T-cell (primary cell): Measurements from ENCODE around the gene FGGY. TPM values are rescaled to one million over a fixed set of nuclear protein-coding genes. Genes with fewer than 3 reads are reported as not detected.

ENCODE experiments used
- ATAC-seq, 4 experiments: fragments of 200-7000 bp in 3 of 4; fragments of 150-1000 bp in 1 of 4; cut with Tn5 transposase; replicated peaks in 1 of 4; 1 replicate in 3 of 4; 2 replicates in 1 of 4; pipeline ENCODE4 v1.10.0; 2021; ENCODE audit warnings: moderate library complexity in 3 of 4, mild to moderate bottlenecking in 2 of 4, moderate number of reproducible peaks in 1 of 4
- CTCF ChIA-PET, 2 donors: fragments of 300-600 bp; sonication (Branson Sonifier 250); formaldehyde crosslinking; loops; one replicate each; lab custom pipeline; 2022; ENCODE audit warnings: antibody characterized with exemption in 2 of 2; lab: Charles Lee
- POLR2A ChIA-PET, 2 donors: fragments of 300-600 bp; sonication (Branson Sonifier 250); formaldehyde crosslinking; loops; one replicate each; lab custom pipeline; 2022; ENCODE audit warnings: antibody characterized with exemption in 2 of 2; lab: Charles Lee
- DNase-seq, 35 experiments: peaks; one replicate each; pipeline versions ENCODE4 v3.0.0 to v3.0.0-alpha.2; 2013 to 2023
- H3K27ac ChIP-seq: one replicate; pipeline ENCODE4 v1.5.1; 2013; ENCODE audit warnings: low read length
- H3K27me3 ChIP-seq, 2 experiments: replicated peaks in 1 of 2; 1 replicate in 1 of 2; 2 replicates in 1 of 2; pipeline versions ENCODE4 v1.6.1 to v1.7.0; 2013; ENCODE audit warnings: low read length in 1 of 2, mixed read lengths in 1 of 2; ENCODE audit not compliant: control insufficient read depth in 2 of 2, insufficient read depth in 2 of 2; ENCODE audit errors: extremely low read depth in 1 of 2
- H3K36me3 ChIP-seq, 2 donors: 1 replicate in 1 of 2; 2 replicates in 1 of 2; pipeline versions ENCODE4 v1.6.1 to v1.7.0; 2013; ENCODE audit warnings: low read length in 1 of 2; ENCODE audit not compliant: control insufficient read depth in 2 of 2, insufficient read depth in 1 of 2; ENCODE audit errors: extremely low read depth in 1 of 2
- H3K4me1 ChIP-seq, 2 experiments: 1 replicate in 1 of 2; 2 replicates in 1 of 2; pipeline versions ENCODE4 v1.6.1 to v1.7.0; 2013; ENCODE audit warnings: low read length in 2 of 2, mixed read lengths in 1 of 2; ENCODE audit not compliant: insufficient read depth in 2 of 2, control insufficient read depth in 1 of 2; ENCODE audit errors: extremely low read depth in 1 of 2
- H3K4me3 ChIP-seq, 2 donors: 1 replicate in 1 of 2; 2 replicates in 1 of 2; pipeline versions ENCODE4 v1.5.1 to v1.7.0; 2013; ENCODE audit warnings: mild to moderate bottlenecking in 2 of 2, low read length in 1 of 2, moderate library complexity in 1 of 2; ENCODE audit not compliant: control insufficient read depth in 1 of 2; ENCODE audit errors: extremely low read depth in 1 of 2
- H3K9me3 ChIP-seq: 2 replicates; pipeline ENCODE4 v1.7.0; 2013
- H3K27ac Mint-ChIP-seq, 2 donors: one replicate each; pipeline ENCODE4 v1.8.0; 2020 to 2021; ENCODE audit warnings: mild to moderate bottlenecking in 2 of 2, mixed read lengths in 2 of 2
- H3K27me3 Mint-ChIP-seq, 2 donors: one replicate each; pipeline ENCODE4 v1.8.0; 2021 to 2022; ENCODE audit warnings: mixed read lengths in 2 of 2
- H3K36me3 Mint-ChIP-seq: one replicate; pipeline ENCODE4 v1.8.0; 2021; ENCODE audit warnings: mixed read lengths
- H3K4me1 Mint-ChIP-seq, 3 donors: one replicate each; pipeline ENCODE4 v1.8.0; 2020 to 2022; ENCODE audit warnings: mixed read lengths in 3 of 3, mild to moderate bottlenecking in 1 of 3
- H3K4me3 Mint-ChIP-seq, 3 donors: one replicate each; pipeline ENCODE4 v1.8.0; 2020 to 2022; ENCODE audit warnings: mild to moderate bottlenecking in 3 of 3, mixed read lengths in 3 of 3, moderate library complexity in 3 of 3
- H3K9me3 Mint-ChIP-seq, 3 donors: one replicate each; pipeline ENCODE4 v1.8.0; 2020 to 2022; ENCODE audit warnings: mixed read lengths in 3 of 3
- WGBS: methylation state at CpG from one replicate; pipeline ENCODE4 v1.1.5; 2013; ENCODE audit warnings: missing lambda C conversion rate; ENCODE audit not compliant: insufficient coverage; 5-methylcytosine and 5-hydroxymethylcytosine counted together
- total RNA-seq, 35 experiments: library from RNA in 6 of 35; stranded (reverse) in 6 of 35; fragments of 120-200 nt in 1 of 35; gene quantifications; one replicate each; pipeline versions ENCODE4 v1.2.1 to v1.2.4 and lab custom pipeline; 2013 to 2026

FGGY gene
- total RNA-seq, 5 donors from 2014 or later (not counting 1 experiment from before 2014, with no cell fraction given) = 7.8 to 21.7 (median 12.6) TPM

- no peak overlapping the region for H3K4me3 ChIP-seq
- H3K27ac ChIP-seq = no peak overlapping the region
- H3K36me3 ChIP-seq = no peaks in the 10 kb centered on the region
- CTCF ChIA-PET = no interaction called here
- no peaks in the 10 kb centered on the region for H3K27me3 ChIP-seq
- DNase-seq (no peak), ATAC-seq (no peak)
- Mint-ChIP-seq H3K4me1 (no peaks in the 10 kb centered on the region), H3K36me3 (peaks cover 31% of the 10 kb centered on the region), H3K27me3 (no peaks in the 10 kb centered on the region), H3K4me3 (no peak overlapping the region), H3K27ac (no peak overlapping the region), H3K9me3 (peaks cover 0 to 2% (median 0%) of the 10 kb centered on the region in 3 donors)
- H3K9me3 ChIP-seq = no peaks in the 10 kb centered on the region
- WGBS = 89% methylated on average over 3 of the region's 3 CpGs
- POLR2A ChIA-PET = no interaction called here
- no peaks in the 10 kb centered on the region for H3K4me1 ChIP-seq
These were observed 255.1 kb downstream of the FGGY start for GRCh38 chr1:59552007-59552406.

DNA sequence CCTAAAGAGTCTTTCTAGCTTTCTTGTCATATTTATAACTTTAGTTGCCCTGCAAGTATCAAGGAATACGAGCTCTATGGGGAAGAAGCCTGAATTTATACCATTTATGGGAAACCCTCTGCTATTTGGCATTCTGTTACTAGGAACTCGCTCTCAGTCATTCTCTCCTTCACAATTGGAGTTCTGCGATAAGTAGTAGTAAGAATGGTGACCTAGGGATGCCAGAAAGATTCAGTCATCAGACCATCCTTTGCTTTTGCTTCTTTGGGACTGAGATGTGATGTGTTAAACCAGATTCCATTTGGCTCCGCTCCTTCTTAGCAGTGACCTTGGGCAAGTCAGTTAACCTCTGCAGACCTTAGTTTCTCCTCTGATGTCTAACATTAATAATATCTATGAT, 256.5 kb downstream of the FGGY start:
- H3K36me3 ChIP-seq = no peaks in the 10 kb centered on the region
- CTCF ChIA-PET = no interaction called here
- H3K4me1 Mint-ChIP-seq = no peaks in the 10 kb centered on the region
- ATAC-seq (no peak), DNase-seq (no peak)
- H3K27ac Mint-ChIP-seq = no peak overlapping the region
- WGBS = no CpG with 5 or more reads among the region's 4 CpGs
- peaks cover 3 to 11% (median 6%) of the 10 kb centered on the region in 3 donors for H3K9me3 Mint-ChIP-seq
- no peak overlapping the region for H3K4me3 Mint-ChIP-seq
- POLR2A ChIA-PET = no interaction called here
- no peak overlapping the region for H3K4me3 ChIP-seq
- no peaks in the 10 kb centered on the region for H3K4me1 ChIP-seq
- H3K27me3 Mint-ChIP-seq = no peaks in the 10 kb centered on the region
- no peak overlapping the region for H3K27ac ChIP-seq
- peaks cover 37% of the 10 kb centered on the region for H3K36me3 Mint-ChIP-seq
- H3K27me3 ChIP-seq = no peaks in the 10 kb centered on the region
- no peaks in the 10 kb centered on the region for H3K9me3 ChIP-seq

DNA sequence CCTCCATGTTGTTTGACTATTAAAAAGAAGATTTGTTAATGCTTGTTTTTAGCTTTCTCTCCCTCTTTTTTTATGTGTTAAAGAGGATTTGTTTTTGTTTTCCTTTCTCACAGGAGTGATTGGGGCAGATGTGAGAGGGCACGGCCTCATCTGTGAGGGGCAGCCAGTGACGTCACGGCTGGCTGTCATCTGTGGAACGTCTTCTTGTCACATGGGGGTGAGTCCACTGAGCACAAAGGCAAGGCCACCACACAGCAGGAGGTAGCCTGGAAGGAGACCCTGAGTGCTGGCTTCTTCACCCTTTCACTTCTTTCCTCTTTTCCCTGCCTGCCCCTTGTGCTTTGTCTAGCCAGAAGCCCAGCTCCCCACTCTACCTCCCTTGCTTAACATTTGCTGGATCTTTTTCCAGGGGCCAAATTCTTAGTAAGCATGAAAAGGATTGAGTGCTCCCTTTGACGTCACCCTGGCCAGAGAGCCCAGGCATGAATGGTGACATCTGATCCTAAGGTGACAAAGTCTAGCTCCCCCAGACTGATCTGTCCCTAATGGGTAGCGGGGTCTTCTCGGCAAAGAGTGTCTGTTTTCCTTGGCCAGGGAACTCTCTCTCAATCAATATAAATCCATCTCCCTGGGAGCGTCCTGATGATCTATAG, 257.2 kb downstream of the FGGY start:
- ATAC-seq = no peak
- Mint-ChIP-seq H3K4me3 (no peak overlapping the region), H3K9me3 (peaks cover 4 to 17% (median 12%) of the 10 kb centered on the region in 3 donors), H3K36me3 (peaks cover 43% of the 10 kb centered on the region), H3K27ac (no peak overlapping the region), H3K4me1 (no peaks in the 10 kb centered on the region), H3K27me3 (no peaks in the 10 kb centered on the region)
- 100% methylated on average over 6 of the region's 8 CpGs for WGBS
- Histone ChIP-seq H3K27ac (no peak overlapping the region), H3K4me1 (no peaks in the 10 kb centered on the region), H3K4me3 (no peak overlapping the region), H3K36me3 (no peaks in the 10 kb centered on the region), H3K27me3 (no peaks in the 10 kb centered on the region), H3K9me3 (no peaks in the 10 kb centered on the region)
- CTCF ChIA-PET = no interaction called here
- POLR2A ChIA-PET = no interaction called here
- DNase-seq = no peak

GRCh38 chr1:59554752-59555151, 257.9 kb downstream of the FGGY start:
- ATAC-seq = no peak
- H3K4me1 Mint-ChIP-seq = no peaks in the 10 kb centered on the region
- H3K27ac Mint-ChIP-seq = no peak overlapping the region
- Histone ChIP-seq H3K4me3 (no peak overlapping the region), H3K27ac (no peak overlapping the region), H3K9me3 (no peaks in the 10 kb centered on the region), H3K27me3 (no peaks in the 10 kb centered on the region), H3K4me1 (no peaks in the 10 kb centered on the region), H3K36me3 (no peaks in the 10 kb centered on the region)
- H3K36me3 Mint-ChIP-seq = peaks cover 43% of the 10 kb centered on the region
- ChIA-PET POLR2A (no interaction called here), CTCF (no interaction called here)
- H3K9me3 Mint-ChIP-seq = peaks cover 4 to 20% (median 12%) of the 10 kb centered on the region in 3 donors
- no peak overlapping the region for H3K4me3 Mint-ChIP-seq
- no peaks in the 10 kb centered on the region for H3K27me3 Mint-ChIP-seq
- WGBS = no CpG with 5 or more reads among the region's 4 CpGs
- no peak for DNase-seq

DNA sequence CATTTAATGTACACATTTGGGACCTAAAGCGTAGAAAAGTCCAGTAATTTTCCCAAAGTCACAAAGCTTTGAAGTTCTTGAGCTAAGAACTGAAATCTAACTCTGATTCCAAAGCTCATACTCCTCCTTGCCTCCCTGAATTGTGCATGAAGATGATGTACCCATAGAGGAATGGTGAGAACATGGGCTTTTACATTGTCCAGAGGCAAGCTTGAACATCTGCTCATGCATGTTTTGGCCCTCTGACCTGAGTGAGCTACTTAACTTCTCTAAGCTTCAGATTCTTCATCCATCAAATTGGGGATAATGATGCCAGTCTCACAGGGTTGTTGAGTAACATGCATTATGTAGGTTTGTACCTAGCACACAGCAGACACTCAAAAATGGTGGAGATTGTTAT, 259.5 kb downstream of the FGGY start:
- ATAC-seq (no peak), DNase-seq (no peak)
- peaks cover 4 to 25% (median 12%) of the 10 kb centered on the region in 3 donors for H3K9me3 Mint-ChIP-seq
- no peak overlapping the region for H3K27ac Mint-ChIP-seq
- WGBS = no CpG with 5 or more reads among the region's 1 CpG
- no peaks in the 10 kb centered on the region for H3K27me3 Mint-ChIP-seq
- CTCF ChIA-PET = no interaction called here
- POLR2A ChIA-PET = no interaction called here
- Histone ChIP-seq H3K27me3 (no peaks in the 10 kb centered on the region), H3K4me1 (no peaks in the 10 kb centered on the region), H3K27ac (no peak overlapping the region), H3K4me3 (no peak overlapping the region), H3K36me3 (no peaks in the 10 kb centered on the region), H3K9me3 (no peaks in the 10 kb centered on the region)
- no peak overlapping the region for H3K4me3 Mint-ChIP-seq
- H3K36me3 Mint-ChIP-seq = peaks cover 47% of the 10 kb centered on the region
- H3K4me1 Mint-ChIP-seq = peaks cover 2 to 8% (median 6%) of the 10 kb centered on the region in 3 donors

- peaks cover 47% of the 10 kb centered on the region for H3K36me3 Mint-ChIP-seq
- H3K27ac Mint-ChIP-seq = no peak overlapping the region
- no peaks in the 10 kb centered on the region for H3K27me3 ChIP-seq
- peaks cover 4 to 25% (median 12%) of the 10 kb centered on the region in 3 donors for H3K9me3 Mint-ChIP-seq
- POLR2A ChIA-PET = no interaction called here
- DNase-seq (no peak), ATAC-seq (no peak)
- H3K27ac ChIP-seq = no peak overlapping the region
- no peaks in the 10 kb centered on the region for H3K27me3 Mint-ChIP-seq
- H3K9me3 ChIP-seq = no peaks in the 10 kb centered on the region
- no peak overlapping the region for H3K4me3 ChIP-seq
- CTCF ChIA-PET = no interaction called here
- H3K4me3 Mint-ChIP-seq = no peak overlapping the region
- no peaks in the 10 kb centered on the region for H3K36me3 ChIP-seq
- H3K4me1 ChIP-seq = no peaks in the 10 kb centered on the region
- H3K4me1 Mint-ChIP-seq = peaks cover 2 to 8% (median 6%) of the 10 kb centered on the region in 3 donors
- WGBS = 100% methylated on average over 2 of the region's 8 CpGs
These were observed 260.1 kb downstream of the FGGY start for GRCh38 chr1:59556802-59557548.
